Neural progenitor cell (in vitro differentiated cells): Measurements from ENCODE around the gene ABAT.

Source experiments
- CTCF ChIP-seq: fragments of 200-600 bp; sonication (generic); IDR thresholded peaks from 2 replicates; pipeline ENCODE4 v1.5.1; 2017; ENCODE audit warnings: antibody characterized with exemption, mild to moderate bottlenecking
- EZH2phosphoT487 ChIP-seq: fragments of 200-600 bp; sonication (generic); IDR thresholded peaks from 2 replicates; pipeline ENCODE4 v1.6.1; 2017; ENCODE audit warnings: antibody characterized with exemption

GRCh38 chr16:8725513-8726178 is 51.2 kb downstream of the ABAT start:
- TF ChIP-seq CTCF (no peak), EZH2phosphoT487 (no peak)
